WERI-Rb-1 (cell line): ENCODE measurements around the gene FLT3LG.

Source experiments
- DNase-seq: peaks from one replicate; pipeline ENCODE4 v3.0.0-alpha.2; 2020
- H3K27ac ChIP-seq: fragments of 250-450 bp; sonication (Bioruptor Pico); 2 replicates; pipeline ENCODE4 v1.5.1; 2020; ENCODE audit warnings: mild to moderate bottlenecking, moderate library complexity
- H3K27me3 ChIP-seq: fragments of 250-450 bp; sonication (Bioruptor Pico); 2 replicates; pipeline ENCODE4 v1.5.1; 2021; ENCODE audit warnings: mild to moderate bottlenecking, low read depth, moderate library complexity; ENCODE audit not compliant: insufficient read depth, severe bottlenecking
- H3K36me3 ChIP-seq: fragments of 250-450 bp; sonication (Bioruptor Pico); 2 replicates; pipeline ENCODE4 v1.5.1; 2020; ENCODE audit warnings: mild to moderate bottlenecking, moderate library complexity
- H3K4me3 ChIP-seq: 2 replicates; pipeline ENCODE4 v1.5.1; 2011; ENCODE audit warnings: low read depth, mild to moderate bottlenecking, control low read depth, low read length
- H3K9me3 ChIP-seq: fragments of 250-450 bp; sonication (Bioruptor Pico); 2 replicates; pipeline ENCODE4 v1.5.1; 2021; ENCODE audit warnings: mild to moderate bottlenecking, moderate library complexity; ENCODE audit not compliant: severe bottlenecking
- TF ChIP-seq, protein P1 (sequence below): IDR thresholded peaks from 2 replicates; pipeline ENCODE4 v1.5.1; 2011; ENCODE audit warnings: low read depth, mild to moderate bottlenecking, control low read depth, inconsistent platforms, low read length

FLT3LG gene

DNA sequence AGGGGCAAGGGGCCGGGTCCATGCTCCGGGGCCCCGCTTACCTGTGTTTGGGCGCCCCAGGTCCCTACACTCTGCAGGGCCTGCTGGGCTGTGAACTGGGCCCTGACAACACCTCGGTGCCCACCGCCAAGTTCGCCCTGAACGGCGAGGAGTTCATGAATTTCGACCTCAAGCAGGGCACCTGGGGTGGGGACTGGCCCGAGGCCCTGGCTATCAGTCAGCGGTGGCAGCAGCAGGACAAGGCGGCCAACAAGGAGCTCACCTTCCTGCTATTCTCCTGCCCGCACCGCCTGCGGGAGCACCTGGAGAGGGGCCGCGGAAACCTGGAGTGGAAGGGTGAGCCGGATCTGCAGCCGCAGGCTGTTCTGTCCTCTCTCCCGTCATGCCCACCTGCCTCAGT lies 40.1 kb downstream of the FLT3LG start:
- H3K27ac ChIP-seq: peak overlapping the region; percentile 85

DNA sequence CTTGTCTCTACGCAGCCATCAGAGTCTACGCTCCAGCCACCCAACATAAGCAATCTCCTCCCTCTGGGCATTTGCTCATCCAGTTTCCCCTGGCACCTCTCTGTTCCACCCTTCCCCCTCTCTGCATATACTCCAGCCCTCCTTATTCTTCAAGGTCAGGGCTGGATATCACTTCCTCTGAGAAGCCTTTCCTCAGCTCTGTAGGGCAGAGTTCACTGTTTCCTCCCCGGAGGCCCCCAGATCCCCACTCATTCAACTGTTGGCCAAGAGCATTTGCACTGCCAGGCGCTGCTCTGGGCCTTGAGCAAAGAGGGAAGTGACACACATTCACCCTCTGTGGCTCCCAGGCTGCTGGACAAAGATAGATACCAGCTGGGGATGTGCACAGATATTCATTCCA lies 41.8 kb downstream of the FLT3LG start:
- no peak overlapping the region for H3K27ac ChIP-seq
- no peaks in the 10 kb centered on the region for H3K36me3 ChIP-seq
- H3K4me3 ChIP-seq: no peak overlapping the region
- no peaks in the 10 kb centered on the region for H3K27me3 ChIP-seq
- TF ChIP-seq, protein P1, sequence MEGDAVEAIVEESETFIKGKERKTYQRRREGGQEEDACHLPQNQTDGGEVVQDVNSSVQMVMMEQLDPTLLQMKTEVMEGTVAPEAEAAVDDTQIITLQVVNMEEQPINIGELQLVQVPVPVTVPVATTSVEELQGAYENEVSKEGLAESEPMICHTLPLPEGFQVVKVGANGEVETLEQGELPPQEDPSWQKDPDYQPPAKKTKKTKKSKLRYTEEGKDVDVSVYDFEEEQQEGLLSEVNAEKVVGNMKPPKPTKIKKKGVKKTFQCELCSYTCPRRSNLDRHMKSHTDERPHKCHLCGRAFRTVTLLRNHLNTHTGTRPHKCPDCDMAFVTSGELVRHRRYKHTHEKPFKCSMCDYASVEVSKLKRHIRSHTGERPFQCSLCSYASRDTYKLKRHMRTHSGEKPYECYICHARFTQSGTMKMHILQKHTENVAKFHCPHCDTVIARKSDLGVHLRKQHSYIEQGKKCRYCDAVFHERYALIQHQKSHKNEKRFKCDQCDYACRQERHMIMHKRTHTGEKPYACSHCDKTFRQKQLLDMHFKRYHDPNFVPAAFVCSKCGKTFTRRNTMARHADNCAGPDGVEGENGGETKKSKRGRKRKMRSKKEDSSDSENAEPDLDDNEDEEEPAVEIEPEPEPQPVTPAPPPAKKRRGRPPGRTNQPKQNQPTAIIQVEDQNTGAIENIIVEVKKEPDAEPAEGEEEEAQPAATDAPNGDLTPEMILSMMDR: no peak
- no peaks in the 10 kb centered on the region for H3K9me3 ChIP-seq
- no peak for DNase-seq

More for the DNA sequence above, 40.1 kb downstream of the FLT3LG start:
- no peak for DNase-seq
- no peaks in the 10 kb centered on the region for H3K9me3 ChIP-seq
- TF ChIP-seq, protein P1: no peak
- no peaks in the 10 kb centered on the region for H3K36me3 ChIP-seq
- no peaks in the 10 kb centered on the region for H3K27me3 ChIP-seq
- peak overlapping the region; percentile 82 for H3K4me3 ChIP-seq

DNA sequence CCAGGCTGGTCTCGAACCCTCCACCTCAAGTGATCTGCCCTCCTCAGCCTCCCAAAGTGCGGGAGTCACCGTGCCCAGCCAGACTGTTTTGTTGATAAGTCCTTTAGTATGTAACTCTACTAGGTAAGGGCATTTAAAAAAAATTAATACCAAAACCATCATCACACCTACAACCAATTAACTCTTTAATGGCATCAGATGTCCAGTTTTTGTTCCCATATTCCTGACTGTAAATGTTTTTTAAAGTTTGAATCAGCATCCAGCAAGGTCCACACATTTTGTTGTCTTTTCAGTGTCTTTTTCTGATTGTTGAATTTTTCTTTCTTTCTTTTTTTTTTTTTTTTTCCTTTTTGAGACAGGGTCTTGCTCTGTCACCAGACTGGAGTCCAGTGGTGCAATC lies 44.0 kb downstream of the FLT3LG start:
- TF ChIP-seq, protein P1: no peak
- DNase-seq: no peak
- H3K36me3 ChIP-seq: no peaks in the 10 kb centered on the region
- H3K9me3 ChIP-seq: no peaks in the 10 kb centered on the region
- no peaks in the 10 kb centered on the region for H3K27me3 ChIP-seq
- no peak overlapping the region for H3K27ac ChIP-seq
- no peak overlapping the region for H3K4me3 ChIP-seq

DNA sequence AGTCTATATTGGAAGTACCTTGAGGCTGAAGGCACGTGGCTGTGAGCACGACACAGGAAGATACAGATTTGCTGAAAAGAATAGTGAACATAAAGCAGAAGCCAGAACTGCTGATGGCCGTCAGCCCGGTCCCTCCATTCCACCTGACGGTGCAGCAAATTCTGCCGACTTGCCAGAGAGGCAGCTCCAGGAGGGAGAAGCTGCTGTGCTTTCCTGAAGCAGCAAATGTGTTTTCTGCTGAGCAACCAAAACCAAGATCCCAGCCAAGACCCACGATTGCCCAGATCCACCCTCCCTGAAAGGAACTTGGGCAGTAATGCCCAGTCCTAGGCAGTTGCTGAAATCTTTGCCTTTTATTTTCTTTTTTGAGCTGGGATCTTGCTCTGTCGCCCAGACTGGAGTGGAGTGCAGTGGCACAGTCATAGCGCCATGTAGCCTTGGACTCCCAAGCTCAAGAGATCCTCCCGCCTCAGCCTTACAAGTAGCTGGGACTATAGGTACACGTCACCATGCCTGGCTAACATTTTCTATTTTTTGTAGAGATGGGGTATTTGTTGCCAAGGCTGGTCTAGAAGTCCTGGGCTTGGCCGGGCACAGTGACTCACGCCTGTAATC lies 46.8 kb downstream of the FLT3LG start:
- no peak overlapping the region for H3K4me3 ChIP-seq
- no peaks in the 10 kb centered on the region for H3K9me3 ChIP-seq
- no peaks in the 10 kb centered on the region for H3K27me3 ChIP-seq
- no peak for DNase-seq
- TF ChIP-seq, protein P1: no peak
- no peak overlapping the region for H3K27ac ChIP-seq
- H3K36me3 ChIP-seq: no peaks in the 10 kb centered on the region; the same call in 1 of the 2 replicates

DNA sequence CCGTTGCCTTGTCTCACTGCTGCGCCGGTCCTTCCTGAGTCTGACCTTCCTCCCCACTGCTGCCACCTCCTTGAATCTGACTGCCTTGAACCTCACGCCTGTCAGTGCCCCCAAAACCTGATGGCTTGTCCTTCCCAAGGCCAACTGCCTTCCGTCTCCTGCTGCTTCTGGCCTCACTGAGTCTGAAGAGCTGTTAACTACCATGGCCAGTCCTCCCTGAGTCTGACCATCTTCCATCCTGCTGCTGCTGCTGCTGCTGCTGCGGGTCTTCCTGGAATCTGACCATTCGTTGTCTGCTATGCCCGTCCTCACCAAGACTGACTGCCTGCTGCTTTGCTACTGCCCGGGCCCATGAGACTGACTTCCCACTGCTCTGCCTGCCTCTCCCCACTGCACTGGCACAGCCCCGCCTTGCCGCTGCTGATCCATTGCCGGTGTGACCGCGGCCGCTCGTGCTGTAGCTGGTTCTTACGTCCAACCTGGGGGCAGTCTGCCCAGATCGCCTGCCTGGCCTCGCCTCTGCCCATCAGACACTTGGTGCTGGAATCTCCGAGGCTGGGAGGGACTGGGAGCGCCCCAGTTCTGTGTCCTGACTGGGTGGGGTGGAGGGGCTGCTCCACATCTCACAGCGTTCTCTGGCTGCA lies 50.9 kb downstream of the FLT3LG start:
- TF ChIP-seq, protein P1: no peak
- no peak for DNase-seq
- Histone ChIP-seq H3K36me3 (peaks cover 6% of the 10 kb centered on the region; the same call in 1 of the 2 replicates), H3K9me3 (no peaks in the 10 kb centered on the region), H3K27me3 (no peaks in the 10 kb centered on the region), H3K27ac (no peak overlapping the region), H3K4me3 (no peak overlapping the region)
